ENCODE data around the gene FAM171A1.
A peak's percentile ranks its signal among the peaks of the same experiment; 100 is the strongest.

Gene FAM171A1

DNA sequence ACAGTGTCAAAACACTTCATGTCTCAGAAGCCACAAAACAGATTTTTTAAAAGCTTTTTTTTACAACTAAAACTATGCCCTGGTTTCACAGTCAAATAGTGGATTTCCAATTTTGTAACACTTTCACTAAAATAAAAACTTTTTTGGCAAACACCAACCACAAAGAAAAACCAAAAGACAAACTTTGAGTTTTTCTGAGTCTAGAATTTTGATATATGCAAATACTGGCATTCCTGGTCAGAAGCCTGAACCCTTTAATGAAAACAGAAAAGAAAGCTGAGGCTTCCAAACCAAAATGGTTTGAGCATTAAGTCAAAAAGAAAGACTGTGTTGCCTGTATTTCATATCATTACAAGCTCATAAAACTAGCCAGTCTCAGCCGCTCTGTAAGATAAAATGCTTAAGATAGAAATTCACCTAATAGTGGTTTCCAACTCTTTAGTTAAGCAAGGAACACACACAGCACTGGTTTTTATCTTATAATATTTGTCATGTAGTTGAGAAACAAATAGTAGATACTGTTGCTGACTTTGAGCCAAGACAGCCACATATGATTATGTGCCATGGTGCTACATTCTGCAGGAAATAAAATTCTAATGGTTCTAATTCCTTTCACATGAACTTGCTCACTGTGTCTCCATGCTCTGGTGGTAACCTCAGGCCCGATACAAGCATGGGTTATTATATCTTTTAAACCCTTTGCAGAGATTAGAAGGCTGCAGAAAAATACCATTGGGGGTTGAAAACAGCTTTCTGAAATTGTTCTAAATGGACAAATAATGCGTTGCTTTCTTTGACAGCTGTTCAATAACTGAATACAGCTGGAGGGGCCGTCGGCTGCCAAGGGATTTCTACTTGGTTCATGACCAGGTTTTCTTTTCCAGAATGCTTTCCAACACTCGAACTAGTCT lies 49.4 kb downstream of the FAM171A1 start:
- H3K79me1 ChIP-seq (replicated peaks; ENCODE audit: low read length, poor library complexity, severe bottlenecking): peaks cover 23% of the 10 kb centered on the region
- H2AK5ac ChIP-seq (ENCODE audit: low read length, severe bottlenecking): no peak overlapping the region
- H2BK12ac ChIP-seq (ENCODE audit: low read length in 2 of 2): no peak overlapping the region
- DNase-seq: peak; percentile 35
- H3K4me2 ChIP-seq (ENCODE audit: low read length, poor library complexity, severe bottlenecking): no peak overlapping the region
- H3K9me3 ChIP-seq (ENCODE audit: control insufficient read depth, low read length): no peaks in the 10 kb centered on the region
- 68% methylated on average over 4 of the region's 6 CpGs for WGBS
- no peak overlapping the region for H3K27ac ChIP-seq (ENCODE audit: low read length, poor library complexity, severe bottlenecking)
- no peak overlapping the region for H3K23ac ChIP-seq (ENCODE audit: low read length in 2 of 2)
- H3K9ac ChIP-seq (ENCODE audit: low read length): peak overlapping the region; percentile 4
- no peak overlapping the region for H2BK120ac ChIP-seq (ENCODE audit: low read depth, low read length)
- H3K4ac ChIP-seq (ENCODE audit: low read depth in 1 of 2, low read length in 2 of 2): no peak overlapping the region
- no peak overlapping the region for H3K18ac ChIP-seq (ENCODE audit: low read depth in 1 of 2, low read length in 2 of 2)
- no peak overlapping the region for H2AFZ ChIP-seq (ENCODE audit: low read depth, low read length)
- H4K91ac ChIP-seq (ENCODE audit: low read length): no peak overlapping the region
- peaks cover 11% of the 10 kb centered on the region for H3K4me1 ChIP-seq (ENCODE audit: control insufficient read depth, insufficient read depth, low read depth, low read length)
- H2BK15ac ChIP-seq (ENCODE audit: low read depth, poor library complexity, severe bottlenecking): no peak overlapping the region
- no peak overlapping the region for H4K8ac ChIP-seq (ENCODE audit: low read length)
- no peaks in the 10 kb centered on the region for H3K36me3 ChIP-seq (ENCODE audit: control insufficient read depth in 1 of 2, insufficient read depth in 2 of 2, low read depth in 1 of 2, low read length in 2 of 2)
- H3K4me3 ChIP-seq (ENCODE audit: insufficient read depth in 1 of 2, low read depth in 1 of 2, low read length in 2 of 2): peak overlapping the region in 1 of 2 experiments; percentile 25
- no peaks in the 10 kb centered on the region for H3K27me3 ChIP-seq (ENCODE audit: control insufficient read depth in 1 of 2, insufficient read depth in 1 of 2, low read length in 2 of 2)
- H2BK5ac ChIP-seq (ENCODE audit: low read depth, low read length, poor library complexity, severe bottlenecking): no peak overlapping the region
- H3K14ac ChIP-seq (ENCODE audit: low read length in 2 of 2): no peak overlapping the region

DNA sequence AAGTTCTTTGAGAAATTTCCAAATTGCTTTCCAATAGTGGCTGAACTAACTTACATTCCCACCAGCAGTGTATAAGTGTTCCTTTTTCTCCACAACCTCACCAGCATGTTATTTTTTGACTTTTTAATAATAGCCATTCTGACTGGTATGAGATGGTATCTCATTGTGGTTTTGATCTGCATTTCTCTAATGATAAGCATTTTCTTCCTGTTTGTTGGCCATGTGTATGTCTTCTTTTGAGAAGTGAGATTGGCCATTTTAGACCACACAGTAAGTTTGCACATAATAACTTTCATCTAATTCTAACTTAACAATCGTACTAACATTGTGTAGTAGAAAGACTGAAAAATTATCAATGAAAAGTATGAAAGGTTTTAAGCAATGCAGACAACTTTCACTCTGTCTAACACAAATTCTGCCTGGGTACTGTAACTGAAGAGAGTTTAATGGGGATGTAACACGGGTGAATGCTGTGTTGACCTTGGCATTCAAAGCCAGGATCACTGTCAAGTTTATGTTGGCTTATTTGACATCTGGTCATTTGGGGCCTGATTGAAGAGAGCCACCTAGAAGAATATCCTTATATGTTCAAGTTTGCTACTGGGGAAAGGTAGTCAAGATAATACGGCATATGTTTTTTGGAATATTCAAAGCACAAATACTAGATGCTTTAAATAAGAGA lies 50.4 kb downstream of the FAM171A1 start:
- no peaks in the 10 kb centered on the region for H3K27me3 ChIP-seq (ENCODE audit: control insufficient read depth in 1 of 2, insufficient read depth in 1 of 2, low read length in 2 of 2)
- 63% methylated on average over 3 of the region's 3 CpGs for WGBS
- H2AFZ ChIP-seq (ENCODE audit: low read depth, low read length): no peak overlapping the region
- no peak overlapping the region for H2BK15ac ChIP-seq (ENCODE audit: low read depth, poor library complexity, severe bottlenecking)
- no peak overlapping the region for H2BK120ac ChIP-seq (ENCODE audit: low read depth, low read length)
- no peak overlapping the region for H3K4me2 ChIP-seq (ENCODE audit: low read length, poor library complexity, severe bottlenecking)
- no peak overlapping the region for H4K8ac ChIP-seq (ENCODE audit: low read length)
- no peak overlapping the region for H3K4me3 ChIP-seq (ENCODE audit: insufficient read depth in 1 of 2, low read depth in 1 of 2, low read length in 2 of 2)
- no peak overlapping the region for H2AK5ac ChIP-seq (ENCODE audit: low read length, severe bottlenecking)
- H3K36me3 ChIP-seq (ENCODE audit: control insufficient read depth in 1 of 2, insufficient read depth in 2 of 2, low read depth in 1 of 2, low read length in 2 of 2): no peaks in the 10 kb centered on the region
- no peak overlapping the region for H3K9ac ChIP-seq (ENCODE audit: low read length)
- H3K4ac ChIP-seq (ENCODE audit: low read depth in 1 of 2, low read length in 2 of 2): no peak overlapping the region
- H3K14ac ChIP-seq (ENCODE audit: low read length in 2 of 2): no peak overlapping the region
- H3K79me1 ChIP-seq (replicated peaks; ENCODE audit: low read length, poor library complexity, severe bottlenecking): peaks cover 26% of the 10 kb centered on the region
- H3K23ac ChIP-seq (ENCODE audit: low read length in 2 of 2): no peak overlapping the region
- peaks cover 12% of the 10 kb centered on the region for H3K4me1 ChIP-seq (ENCODE audit: control insufficient read depth, insufficient read depth, low read depth, low read length)
- no peak overlapping the region for H3K27ac ChIP-seq (ENCODE audit: low read length, poor library complexity, severe bottlenecking)
- H3K18ac ChIP-seq (ENCODE audit: low read depth in 1 of 2, low read length in 2 of 2): no peak overlapping the region
- no peak for DNase-seq
- H3K9me3 ChIP-seq (ENCODE audit: control insufficient read depth, low read length): no peaks in the 10 kb centered on the region
- H4K91ac ChIP-seq (ENCODE audit: low read length): no peak overlapping the region
- no peak overlapping the region for H2BK12ac ChIP-seq (ENCODE audit: low read length in 2 of 2)
- H2BK5ac ChIP-seq (ENCODE audit: low read depth, low read length, poor library complexity, severe bottlenecking): no peak overlapping the region

DNA sequence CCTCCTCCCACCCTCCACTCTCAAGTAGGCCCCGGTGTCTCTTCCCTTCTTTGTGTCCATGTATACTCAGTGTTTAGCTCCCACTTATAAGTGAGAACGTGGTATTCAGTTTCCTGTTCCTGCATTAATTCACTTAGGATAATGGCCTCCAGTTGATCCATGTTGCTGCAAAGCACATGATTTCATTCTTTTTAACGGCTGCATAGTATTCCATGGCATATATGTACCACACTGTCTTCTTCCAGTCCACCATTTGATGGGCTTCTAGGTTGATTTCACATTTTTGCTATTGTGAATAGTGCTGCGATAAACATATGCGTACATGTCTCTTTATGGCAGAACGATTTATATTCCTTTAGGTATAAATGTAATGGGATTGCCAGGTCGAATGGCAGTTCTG lies 51.0 kb downstream of the FAM171A1 start:
- Histone ChIP-seq H3K23ac (ENCODE audit: low read length in 2 of 2) (no peak overlapping the region), H4K8ac (ENCODE audit: low read length) (no peak overlapping the region), H3K14ac (ENCODE audit: low read length in 2 of 2) (no peak overlapping the region), H3K9me3 (ENCODE audit: control insufficient read depth, low read length) (no peaks in the 10 kb centered on the region), H3K79me1 (replicated peaks; ENCODE audit: low read length, poor library complexity, severe bottlenecking) (peaks cover 27% of the 10 kb centered on the region), H3K4me2 (ENCODE audit: low read length, poor library complexity, severe bottlenecking) (no peak overlapping the region), H4K91ac (ENCODE audit: low read length) (no peak overlapping the region), H2BK15ac (ENCODE audit: low read depth, poor library complexity, severe bottlenecking) (no peak overlapping the region), H2AK5ac (ENCODE audit: low read length, severe bottlenecking) (no peak overlapping the region), H3K18ac (ENCODE audit: low read depth in 1 of 2, low read length in 2 of 2) (no peak overlapping the region), H2BK120ac (ENCODE audit: low read depth, low read length) (no peak overlapping the region), H3K9ac (ENCODE audit: low read length) (no peak overlapping the region), H2BK5ac (ENCODE audit: low read depth, low read length, poor library complexity, severe bottlenecking) (no peak overlapping the region), H3K4me3 (ENCODE audit: insufficient read depth in 1 of 2, low read depth in 1 of 2, low read length in 2 of 2) (no peak overlapping the region), H3K4me1 (ENCODE audit: control insufficient read depth, insufficient read depth, low read depth, low read length) (peaks cover 9% of the 10 kb centered on the region), H3K27ac (ENCODE audit: low read length, poor library complexity, severe bottlenecking) (no peak overlapping the region), H2BK12ac (ENCODE audit: low read length in 2 of 2) (no peak overlapping the region), H3K4ac (ENCODE audit: low read depth in 1 of 2, low read length in 2 of 2) (no peak overlapping the region), H3K27me3 (ENCODE audit: control insufficient read depth in 1 of 2, insufficient read depth in 1 of 2, low read length in 2 of 2) (no peaks in the 10 kb centered on the region), H3K36me3 (ENCODE audit: control insufficient read depth in 1 of 2, insufficient read depth in 2 of 2, low read depth in 1 of 2, low read length in 2 of 2) (no peaks in the 10 kb centered on the region), H2AFZ (ENCODE audit: low read depth, low read length) (no peak overlapping the region)
- DNase-seq: no peak
- over 99% methylated on average over 6 of the region's 7 CpGs for WGBS

DNA sequence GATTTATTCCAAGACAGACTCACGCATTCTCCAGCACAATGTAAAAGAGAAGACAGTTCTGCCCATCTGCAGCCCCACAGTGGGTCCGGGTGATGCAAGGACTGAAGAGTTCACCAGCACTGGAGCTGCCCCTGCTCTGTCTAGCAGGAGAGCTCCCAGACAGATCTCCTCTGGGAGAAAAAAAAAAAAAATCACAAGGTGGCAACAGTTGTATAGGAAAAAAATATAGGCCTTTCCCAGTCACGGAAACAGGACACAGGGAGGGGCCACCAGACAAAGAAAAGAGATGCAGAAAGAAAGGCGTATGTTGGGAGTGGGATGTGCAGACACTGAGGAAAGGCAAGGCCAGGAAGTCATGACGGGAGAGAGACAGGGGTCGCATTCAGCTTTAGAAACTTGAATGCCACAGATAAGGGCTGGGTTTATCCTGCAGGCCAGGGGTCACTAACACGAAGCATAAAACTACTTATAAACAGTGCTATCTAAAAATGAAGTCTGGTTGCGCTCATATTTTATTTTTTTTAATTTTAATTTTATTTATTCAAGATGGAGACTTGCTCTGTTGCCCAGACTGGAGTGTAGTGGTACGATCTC lies 54.1 kb downstream of the FAM171A1 start:
- Histone ChIP-seq H2AK5ac (ENCODE audit: low read length, severe bottlenecking) (peak overlapping the region; percentile 88), H3K9ac (ENCODE audit: low read length) (no peak overlapping the region), H3K79me1 (replicated peaks; ENCODE audit: low read length, poor library complexity, severe bottlenecking) (peaks cover 36% of the 10 kb centered on the region), H2BK120ac (ENCODE audit: low read depth, low read length) (no peak overlapping the region), H3K27ac (ENCODE audit: low read length, poor library complexity, severe bottlenecking) (no peak overlapping the region), H3K36me3 (ENCODE audit: control insufficient read depth in 1 of 2, insufficient read depth in 2 of 2, low read depth in 1 of 2, low read length in 2 of 2) (peaks cover 0 to 4% of the 10 kb centered on the region in 2 experiments), H4K8ac (ENCODE audit: low read length) (no peak overlapping the region), H3K23ac (ENCODE audit: low read length in 2 of 2) (no peak overlapping the region), H3K18ac (ENCODE audit: low read depth in 1 of 2, low read length in 2 of 2) (no peak overlapping the region), H4K91ac (ENCODE audit: low read length) (no peak overlapping the region), H3K4me1 (ENCODE audit: control insufficient read depth, insufficient read depth, low read depth, low read length) (peaks cover 16% of the 10 kb centered on the region), H3K14ac (ENCODE audit: low read length in 2 of 2) (no peak overlapping the region), H3K9me3 (ENCODE audit: control insufficient read depth, low read length) (no peaks in the 10 kb centered on the region), H3K4ac (ENCODE audit: low read depth in 1 of 2, low read length in 2 of 2) (no peak overlapping the region), H3K27me3 (ENCODE audit: control insufficient read depth in 1 of 2, insufficient read depth in 1 of 2, low read length in 2 of 2) (no peaks in the 10 kb centered on the region), H2AFZ (ENCODE audit: low read depth, low read length) (no peak overlapping the region), H2BK5ac (ENCODE audit: low read depth, low read length, poor library complexity, severe bottlenecking) (no peak overlapping the region), H3K4me3 (ENCODE audit: insufficient read depth in 1 of 2, low read depth in 1 of 2, low read length in 2 of 2) (no peak overlapping the region), H3K4me2 (ENCODE audit: low read length, poor library complexity, severe bottlenecking) (no peak overlapping the region), H2BK12ac (ENCODE audit: low read length in 2 of 2) (no peak overlapping the region), H2BK15ac (ENCODE audit: low read depth, poor library complexity, severe bottlenecking) (no peak overlapping the region)
- WGBS: 74% methylated on average over 7 of the region's 9 CpGs
- peak; percentile 29 for DNase-seq
